Neuron (in vitro differentiated cells): ENCODE results near the gene RIPPLY3.
"Not testable (repeated sequence)": the region's sequence is repeated elsewhere in the genome, so short reads cannot be mapped to it uniquely, and the experiment has no call there.

Source experiments
- H2AFZ ChIP-seq: one replicate; pipeline ENCODE4 v1.6.1; 2013; ENCODE audit warnings: low read depth, mild to moderate bottlenecking, inconsistent platforms, low read length, moderate library complexity
- H3K27me3 ChIP-seq: one replicate; pipeline ENCODE4 v1.6.1; 2013; ENCODE audit warnings: low read length; ENCODE audit not compliant: insufficient read depth
- H3K36me3 ChIP-seq: one replicate; pipeline ENCODE4 v1.6.1; 2013; ENCODE audit warnings: low read length; ENCODE audit not compliant: insufficient read depth
- H3K4me1 ChIP-seq: one replicate; pipeline ENCODE4 v1.6.1; 2013; ENCODE audit warnings: low read length; ENCODE audit not compliant: insufficient read depth
- H3K4me3 ChIP-seq: 2 replicates; pipeline ENCODE4 v1.5.1; 2013; ENCODE audit warnings: mild to moderate bottlenecking, low read length, moderate library complexity
- H3K9me3 ChIP-seq: one replicate; pipeline ENCODE4 v1.6.1; 2013; ENCODE audit warnings: low read length

Gene RIPPLY3

DNA sequence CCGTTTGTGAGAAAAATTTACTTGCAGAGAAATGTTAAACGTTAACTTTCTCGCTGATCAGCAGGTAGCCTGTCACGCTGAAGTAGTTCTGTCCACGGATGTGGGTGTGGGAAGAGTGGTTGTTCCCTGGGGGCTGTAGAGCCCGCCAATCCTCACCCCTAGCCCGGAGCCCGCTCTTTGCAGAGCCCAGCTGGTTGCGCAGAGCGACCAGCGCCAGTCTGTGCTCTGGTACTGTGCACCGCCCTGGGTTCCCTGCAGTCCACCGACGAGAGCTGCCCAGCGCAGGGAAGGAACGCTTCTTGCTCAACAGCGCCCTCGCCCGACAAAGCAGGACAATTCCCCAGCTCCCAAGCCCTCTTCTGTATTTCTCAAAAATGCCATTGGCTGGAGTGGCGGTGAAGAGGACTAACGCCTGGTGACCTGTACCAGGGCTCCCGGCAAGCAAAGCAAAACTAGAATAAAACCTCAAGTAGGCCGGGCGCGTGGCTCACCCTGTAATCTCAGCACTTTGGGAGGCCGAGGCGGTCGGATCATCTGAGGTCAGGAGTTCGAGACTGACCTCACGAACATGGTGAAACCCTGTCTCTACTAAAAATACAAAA is 3.3 kb downstream of the RIPPLY3 start:
- Histone ChIP-seq H3K4me1 (no peaks in the 10 kb centered on the region), H3K4me3 (no peak overlapping the region), H3K27me3 (no peaks in the 10 kb centered on the region), H3K9me3 (peaks cover 10% of the 10 kb centered on the region), H3K36me3 (no peaks in the 10 kb centered on the region), H2AFZ (no peak overlapping the region)

DNA sequence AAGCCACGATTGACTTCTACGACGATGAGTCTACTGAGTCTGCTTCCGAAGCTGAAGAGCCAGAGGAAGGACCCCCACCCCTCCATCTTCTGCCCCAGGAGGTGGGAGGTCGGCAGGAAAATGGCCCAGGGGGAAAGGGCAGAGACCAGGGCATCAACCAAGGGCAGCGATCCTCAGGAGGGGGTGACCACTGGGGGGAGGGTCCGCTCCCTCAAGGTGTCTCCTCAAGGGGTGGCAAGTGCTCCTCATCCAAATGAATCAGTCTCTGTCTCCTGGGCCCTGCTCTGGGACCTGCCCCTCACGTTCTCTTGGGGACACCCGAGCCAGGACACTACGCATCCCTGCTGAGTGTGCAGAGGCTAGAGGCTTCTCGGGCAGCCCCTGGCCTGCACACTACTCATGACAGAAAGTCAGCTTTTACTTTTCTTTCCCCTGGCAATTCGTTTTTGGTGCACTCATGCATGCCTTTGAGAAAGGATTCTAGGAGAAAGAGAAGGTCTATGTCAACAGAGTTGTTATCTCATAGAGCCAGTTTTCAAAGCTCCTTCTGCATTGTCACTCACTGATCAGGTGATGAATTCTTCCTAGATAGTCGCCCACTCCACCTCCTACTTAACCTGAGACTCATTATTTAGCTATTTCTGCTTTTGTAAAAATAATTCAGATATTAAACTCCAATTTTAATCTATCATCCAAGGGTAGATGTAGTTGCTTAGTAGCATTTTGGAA is 11.6 kb downstream of the RIPPLY3 start:
- Histone ChIP-seq H2AFZ (no peak overlapping the region), H3K36me3 (no peaks in the 10 kb centered on the region), H3K4me3 (no peak overlapping the region), H3K27me3 (no peaks in the 10 kb centered on the region), H3K4me1 (no peaks in the 10 kb centered on the region), H3K9me3 (peaks cover 2% of the 10 kb centered on the region)

DNA sequence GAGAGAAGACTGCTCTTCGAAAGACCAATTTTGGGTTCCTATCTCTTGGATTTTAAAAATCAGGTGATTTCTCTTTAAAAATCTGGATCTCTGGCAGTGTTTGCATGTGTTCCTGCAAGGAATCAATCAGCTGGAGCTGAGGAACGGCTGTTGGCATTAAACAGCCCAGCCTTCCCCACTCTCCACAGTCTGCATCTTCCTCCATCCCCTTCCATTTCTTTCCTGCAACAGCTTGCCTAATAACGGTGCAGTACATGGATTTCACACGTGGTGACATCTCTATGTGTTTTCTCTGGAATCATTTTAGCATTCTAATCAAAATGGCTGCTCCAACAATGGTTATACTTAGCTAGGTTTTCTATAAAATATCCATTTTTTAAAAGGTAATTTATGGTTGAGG is 20.0 kb downstream of the RIPPLY3 start:
- Histone ChIP-seq H3K36me3 (no peaks in the 10 kb centered on the region), H3K27me3 (no peaks in the 10 kb centered on the region), H3K9me3 (no peaks in the 10 kb centered on the region), H3K4me3 (no peak overlapping the region), H2AFZ (peak overlapping the region; percentile 46), H3K4me1 (peaks cover 4% of the 10 kb centered on the region)

DNA sequence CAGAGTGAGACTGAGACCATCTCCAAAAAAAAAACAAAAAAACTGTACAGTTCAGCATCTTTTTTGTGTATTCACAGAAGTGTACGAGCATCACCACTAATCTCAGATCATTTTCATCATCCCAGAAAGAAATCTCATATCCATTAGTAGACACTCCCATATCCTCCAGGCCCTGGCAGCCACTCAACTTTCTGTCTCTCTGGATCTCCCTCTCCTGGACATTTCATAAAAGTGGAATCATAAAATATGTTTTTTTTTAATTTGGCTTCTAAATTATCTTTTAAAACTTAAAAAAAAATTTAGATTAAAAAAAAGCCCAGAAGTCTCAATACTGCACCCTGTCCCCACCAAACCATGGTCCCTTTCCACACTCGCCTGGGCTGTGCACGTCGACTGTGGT is 22.1 kb downstream of the RIPPLY3 start:
- Histone ChIP-seq H3K36me3 (no peaks in the 10 kb centered on the region), H3K4me3 (no peak overlapping the region), H2AFZ (no peak overlapping the region), H3K27me3 (no peaks in the 10 kb centered on the region), H3K4me1 (peaks cover 4% of the 10 kb centered on the region), H3K9me3 (no peaks in the 10 kb centered on the region)

- no peak overlapping the region for H2AFZ ChIP-seq
- H3K36me3 ChIP-seq = no peaks in the 10 kb centered on the region
- H3K9me3 ChIP-seq = no peaks in the 10 kb centered on the region
- H3K27me3 ChIP-seq = no peaks in the 10 kb centered on the region
- peaks cover 4% of the 10 kb centered on the region for H3K4me1 ChIP-seq
- no peak overlapping the region for H3K4me3 ChIP-seq
These were observed 24.4 kb downstream of the RIPPLY3 start for GRCh38 chr21:37030864-37031263.

- Histone ChIP-seq H3K9me3 (no peaks in the 10 kb centered on the region), H3K27me3 (no peaks in the 10 kb centered on the region), H3K4me1 (peaks cover 4% of the 10 kb centered on the region), H3K36me3 (no peaks in the 10 kb centered on the region), H3K4me3 (no peak overlapping the region), H2AFZ (no peak overlapping the region)
These were observed 25.8 kb downstream of the RIPPLY3 start for GRCh38 chr21:37032293-37032692.

DNA sequence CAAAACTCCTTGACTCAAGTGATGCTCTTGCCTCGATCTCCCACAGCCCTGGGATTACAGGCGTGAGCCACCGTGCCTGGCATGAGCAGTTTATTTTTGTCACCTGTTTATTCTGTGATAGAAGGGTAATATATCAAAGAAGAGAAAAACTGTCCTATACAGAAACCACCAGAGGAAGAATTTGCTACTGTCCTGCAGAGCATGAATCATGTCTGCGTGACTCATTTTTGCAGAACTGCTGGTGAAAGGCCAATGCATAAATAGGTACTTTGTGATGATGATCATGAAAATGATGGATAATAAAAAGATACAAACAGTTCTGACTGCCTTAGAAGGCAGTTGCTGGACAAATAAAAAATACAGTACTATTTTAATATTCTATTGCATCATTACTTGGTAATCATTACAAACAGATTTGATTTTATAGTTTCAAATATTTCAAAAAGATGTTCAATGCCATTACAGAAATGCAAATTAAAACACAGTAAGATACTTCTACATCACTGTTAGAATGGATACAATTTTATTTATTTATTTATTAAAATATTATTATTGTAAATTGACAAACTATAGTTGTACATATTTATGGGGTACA is 26.5 kb downstream of the RIPPLY3 start:
- Histone ChIP-seq H3K27me3 (no peaks in the 10 kb centered on the region), H3K4me3 (no peak overlapping the region), H3K36me3 (no peaks in the 10 kb centered on the region), H2AFZ (no peak overlapping the region), H3K4me1 (peaks cover 4% of the 10 kb centered on the region), H3K9me3 (no peaks in the 10 kb centered on the region)

- H3K4me3 ChIP-seq, H3K4me1 ChIP-seq, H3K9me3 ChIP-seq, H3K36me3 ChIP-seq, H2AFZ ChIP-seq, H3K27me3 ChIP-seq: not testable (repeated sequence)
These were observed 27.9 kb downstream of the RIPPLY3 start for GRCh38 chr21:37034394-37034793.

DNA sequence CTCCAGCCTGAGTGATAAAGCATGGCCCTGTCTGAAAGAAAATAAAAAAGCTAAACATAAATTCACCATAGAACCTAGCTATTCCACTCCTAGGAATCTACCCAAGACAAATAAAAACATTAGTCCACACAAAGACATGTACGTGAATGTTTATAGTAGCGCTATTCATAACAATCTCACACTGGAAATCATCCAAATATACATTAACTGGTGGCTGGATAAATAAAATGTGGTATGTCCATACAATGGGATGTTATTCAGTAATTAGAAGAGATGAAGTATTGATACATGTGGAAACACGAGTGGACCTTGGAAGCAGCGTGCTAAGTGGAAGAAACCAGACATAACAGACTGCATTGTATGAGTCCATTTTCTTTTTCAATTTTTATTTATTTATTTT is 29.7 kb downstream of the RIPPLY3 start:
- Histone ChIP-seq H3K9me3 (no peaks in the 10 kb centered on the region), H2AFZ (no peak overlapping the region), H3K4me3 (no peak overlapping the region), H3K36me3 (no peaks in the 10 kb centered on the region), H3K27me3 (no peaks in the 10 kb centered on the region), H3K4me1 (peaks cover 7% of the 10 kb centered on the region)

DNA sequence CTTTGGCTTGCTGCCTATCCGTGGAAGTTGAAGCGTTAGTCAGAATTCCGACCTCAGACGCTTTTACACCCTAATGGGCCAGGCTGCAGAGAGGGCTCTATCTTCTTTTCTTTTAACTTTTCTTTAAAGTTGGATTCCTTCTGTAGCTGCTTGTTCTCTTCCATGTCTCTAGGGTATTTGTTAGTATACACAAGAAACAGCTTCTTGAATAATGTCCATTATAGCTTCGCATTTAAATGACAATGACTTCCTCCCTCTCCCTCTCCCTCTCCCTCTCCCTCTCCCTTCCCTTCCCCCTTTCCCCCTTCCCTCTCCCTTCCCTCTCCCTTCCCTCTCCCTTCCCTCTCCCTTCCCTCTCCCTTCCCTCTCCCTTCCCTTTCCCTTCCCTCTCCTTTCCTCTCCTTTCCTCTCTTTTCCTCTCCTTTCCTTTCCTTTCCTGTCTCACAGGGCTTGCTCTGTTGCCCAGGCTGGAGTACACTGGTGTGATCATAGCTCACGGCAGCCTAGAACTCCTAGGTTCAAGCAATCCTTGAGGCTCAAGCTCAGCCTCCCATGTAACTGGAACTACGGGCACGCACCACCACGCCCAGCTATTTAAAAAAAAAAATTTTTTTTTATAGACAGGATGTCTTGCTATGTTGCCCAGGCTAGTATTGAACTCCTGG is 33.0 kb downstream of the RIPPLY3 start:
- no peak overlapping the region for H2AFZ ChIP-seq
- H3K4me1 ChIP-seq = peaks cover 7% of the 10 kb centered on the region
- no peaks in the 10 kb centered on the region for H3K36me3 ChIP-seq
- no peak overlapping the region for H3K4me3 ChIP-seq
- no peaks in the 10 kb centered on the region for H3K27me3 ChIP-seq
- H3K9me3 ChIP-seq = no peaks in the 10 kb centered on the region

DNA sequence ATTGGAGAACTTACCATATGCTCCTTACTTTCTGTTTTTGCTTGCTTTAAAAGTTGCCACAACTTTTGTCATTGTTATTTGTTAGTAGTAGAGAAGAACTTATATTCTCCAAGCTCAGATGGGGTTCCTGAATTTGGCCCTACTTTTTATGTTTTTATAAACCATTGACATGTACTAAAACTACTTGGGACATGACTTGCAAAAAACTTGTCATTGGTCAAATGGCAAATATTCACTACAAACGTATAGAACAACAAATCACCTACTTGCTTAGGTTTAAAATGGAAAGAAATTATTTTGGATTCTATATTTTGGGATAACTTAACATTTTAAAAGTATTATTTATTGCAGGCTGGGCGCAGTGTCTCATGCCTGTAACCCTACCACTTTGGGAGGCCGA is 33.7 kb downstream of the RIPPLY3 start:
- Histone ChIP-seq H3K36me3 (no peaks in the 10 kb centered on the region), H3K4me1 (peaks cover 7% of the 10 kb centered on the region), H2AFZ (no peak overlapping the region), H3K9me3 (no peaks in the 10 kb centered on the region), H3K4me3 (no peak overlapping the region), H3K27me3 (no peaks in the 10 kb centered on the region)

DNA sequence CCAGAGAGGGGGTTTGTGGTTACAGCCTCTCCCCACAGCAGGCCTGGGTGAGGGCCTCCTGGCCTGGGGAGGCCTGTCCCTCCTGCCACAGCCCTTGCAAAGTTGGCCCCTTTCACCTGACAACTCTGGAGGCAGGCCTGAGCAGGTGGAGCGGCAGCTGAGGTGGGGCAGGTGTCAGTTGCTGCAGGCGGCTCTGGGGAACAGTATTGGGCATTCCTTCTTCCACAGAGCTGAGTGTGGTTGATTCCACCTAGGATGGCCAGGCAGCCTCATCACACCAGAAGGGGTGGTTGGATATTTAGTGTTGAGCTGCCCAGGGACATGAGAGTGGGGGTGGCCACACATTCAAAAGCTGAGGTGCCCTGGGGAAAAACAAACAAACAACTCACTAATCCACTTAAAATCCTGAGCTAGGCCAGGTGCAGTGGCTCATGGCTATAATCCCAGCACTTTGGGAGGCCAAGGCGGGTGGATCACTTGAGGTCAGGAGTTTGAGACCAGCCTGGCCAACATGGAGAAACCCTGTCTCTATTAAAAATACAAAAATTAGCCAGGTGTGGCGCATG is 35.3 kb downstream of the RIPPLY3 start:
- Histone ChIP-seq H3K4me1 (peaks cover 7% of the 10 kb centered on the region), H3K4me3 (no peak overlapping the region), H3K36me3 (no peaks in the 10 kb centered on the region), H3K9me3 (no peaks in the 10 kb centered on the region), H3K27me3 (no peaks in the 10 kb centered on the region), H2AFZ (no peak overlapping the region)

- Histone ChIP-seq H3K27me3 (no peaks in the 10 kb centered on the region), H3K9me3 (no peaks in the 10 kb centered on the region), H3K4me3 (no peak overlapping the region), H3K4me1 (peaks cover 7% of the 10 kb centered on the region), H3K36me3 (no peaks in the 10 kb centered on the region), H2AFZ (no peak overlapping the region)
These were observed 37.3 kb downstream of the RIPPLY3 start for GRCh38 chr21:37043818-37044217.
